Activated CD8-positive, alpha-beta memory T cell treated with anti-CD3 and anti-CD28 coated beads for 36 hours (primary cell): ENCODE data around the gene PPL. TPM values are rescaled to one million over a fixed set of nuclear protein-coding genes. Genes with fewer than 3 reads are reported as not detected.

Source experiments
- CTCF ChIA-PET: fragments of 350-600 bp; sonication (Branson Sonifier 250); formaldehyde crosslinking; loops from one replicate; lab custom pipeline; 2021; ENCODE audit warnings: antibody characterized with exemption; lab: Charles Lee
- POLR2A ChIA-PET: fragments of 350-600 bp; sonication (Branson Sonifier 250); formaldehyde crosslinking; loops from one replicate; lab custom pipeline; 2021; ENCODE audit warnings: antibody characterized with exemption; lab: Charles Lee
- total RNA-seq, 2 experiments: library from RNA; stranded (reverse); gene quantifications; one replicate each; pipeline ENCODE4 v1.2.3, GENCODE V29; 2021

The PPL gene
- total RNA-seq, 2 experiments from 2014 or later = not detected

DNA sequence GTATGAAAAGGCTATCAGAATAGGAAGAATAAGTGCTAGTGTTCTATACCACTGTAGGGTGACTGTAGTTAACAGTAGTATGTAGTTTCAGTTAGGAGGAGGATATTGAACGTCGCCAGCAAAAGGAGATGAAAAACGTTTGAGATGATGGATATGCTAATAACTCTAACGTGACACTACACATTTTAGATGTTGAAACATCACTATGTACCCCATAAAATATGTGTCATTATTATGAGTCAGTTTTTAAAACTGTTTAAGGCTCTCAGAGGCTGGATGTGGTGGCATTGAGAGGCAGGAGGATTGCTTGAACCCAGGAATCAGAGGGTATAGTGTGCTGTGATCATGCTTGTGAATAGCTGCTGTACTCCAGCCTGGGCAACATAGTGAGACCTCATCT lies 57.9 kb downstream of the PPL start:
- CTCF ChIA-PET = interaction anchor here (0.6 kb wide), 1 partner anchor 10 kb away, joined by 6 read pairs; no protein-coding TSS in a partner anchor
- POLR2A ChIA-PET = no interaction called here

DNA sequence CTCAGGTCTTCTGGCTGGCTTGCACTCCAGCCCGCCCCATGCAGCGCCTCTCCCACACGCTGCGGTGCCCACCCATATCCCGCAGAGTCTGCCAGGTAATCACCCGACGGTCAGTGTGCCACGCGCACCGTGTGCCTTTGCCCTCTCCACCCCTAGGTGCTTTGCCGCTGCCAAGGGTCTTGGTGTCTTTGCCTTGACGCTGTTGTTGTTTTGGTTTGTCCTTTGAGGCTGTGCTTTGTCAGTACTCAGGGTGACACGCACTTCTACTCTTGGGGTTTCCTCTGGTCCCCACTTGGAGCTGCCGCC lies 59.6 kb downstream of the PPL start:
- ChIA-PET CTCF (no interaction called here), POLR2A (no interaction called here)

DNA sequence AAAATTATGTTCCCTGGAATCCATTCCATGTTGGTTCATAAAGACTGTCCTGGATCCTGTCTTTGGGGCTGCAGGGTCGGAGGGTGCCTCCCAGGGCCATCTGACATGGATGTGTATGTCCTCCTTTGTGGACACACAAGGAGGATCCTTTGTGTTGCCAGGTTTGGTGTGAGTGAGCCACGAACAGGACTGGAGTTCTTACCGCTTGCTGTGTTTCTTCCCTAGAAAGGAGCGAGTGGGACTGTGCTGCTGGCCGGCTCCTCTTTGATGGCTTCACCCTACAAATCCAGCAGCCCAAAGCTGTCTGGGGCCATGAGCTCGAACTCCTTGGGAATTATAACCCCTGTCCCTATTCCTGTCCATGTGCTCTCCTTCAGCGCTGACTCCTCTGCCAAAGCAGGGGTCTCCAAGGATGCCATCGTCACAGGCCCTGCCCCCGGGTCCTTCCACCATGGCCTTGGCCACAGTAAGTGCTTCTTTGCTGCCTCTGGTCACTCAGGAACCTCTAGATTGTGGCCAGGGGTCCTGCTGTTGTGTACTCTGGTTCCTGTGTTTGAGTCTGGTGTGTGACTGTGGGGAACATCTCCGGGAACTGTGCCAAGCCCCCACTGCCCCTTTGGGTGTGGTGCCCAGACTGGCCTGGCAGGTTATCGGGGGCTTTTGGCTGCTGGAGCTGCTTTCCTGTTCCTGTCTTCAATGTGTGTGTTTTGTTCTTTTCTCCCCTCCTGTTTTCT lies 60.1 kb downstream of the PPL start:
- CTCF ChIA-PET = no interaction called here

DNA sequence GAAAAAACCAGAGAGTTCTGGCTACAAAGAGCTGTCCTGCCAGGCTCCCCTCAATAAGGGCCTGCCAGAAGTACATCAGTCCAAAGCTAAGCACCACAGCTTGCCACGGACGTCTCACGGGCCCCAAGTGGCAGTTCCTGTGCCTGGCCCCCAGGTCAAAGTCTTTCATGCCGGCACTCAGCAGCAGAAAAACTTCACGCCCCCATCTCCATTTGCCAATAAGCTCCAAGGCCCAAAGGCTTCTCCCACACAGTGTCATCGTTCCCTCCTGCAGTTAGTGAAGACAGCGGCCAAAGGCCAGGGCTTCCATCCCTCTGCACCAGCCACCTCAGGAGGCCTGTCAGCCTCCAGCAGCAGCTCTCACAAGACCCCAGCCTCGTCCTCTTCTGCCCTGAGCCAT lies 62.3 kb downstream of the PPL start:
- ChIA-PET CTCF (no interaction called here), POLR2A (no interaction called here)

More for the DNA sequence above, 60.1 kb downstream of the PPL start:
- POLR2A ChIA-PET = no interaction called here

DNA sequence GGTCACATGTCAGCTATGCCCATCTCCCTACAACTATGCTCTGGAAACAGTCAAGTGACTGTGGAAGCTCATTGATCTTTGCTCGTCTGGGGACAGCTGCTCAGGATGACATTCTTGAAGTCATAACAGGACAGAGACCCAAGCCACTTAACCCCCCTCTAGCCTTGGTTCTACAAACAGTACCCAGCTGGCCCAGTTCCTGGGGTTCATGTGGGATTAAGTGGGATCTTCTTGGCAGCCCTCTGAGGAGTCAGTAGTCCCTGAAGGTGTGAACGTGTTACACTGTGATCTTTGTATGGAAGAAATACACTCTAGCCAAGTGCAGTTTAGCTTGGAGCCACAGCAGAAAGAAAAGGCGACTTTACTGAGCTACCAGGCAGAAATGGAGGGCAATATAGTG lies 63.9 kb downstream of the PPL start:
- POLR2A ChIA-PET = no interaction called here
- CTCF ChIA-PET = interaction anchor here (0.6 kb wide), 1 partner anchor 65 kb away, joined by 5 read pairs; no protein-coding TSS in a partner anchor

DNA sequence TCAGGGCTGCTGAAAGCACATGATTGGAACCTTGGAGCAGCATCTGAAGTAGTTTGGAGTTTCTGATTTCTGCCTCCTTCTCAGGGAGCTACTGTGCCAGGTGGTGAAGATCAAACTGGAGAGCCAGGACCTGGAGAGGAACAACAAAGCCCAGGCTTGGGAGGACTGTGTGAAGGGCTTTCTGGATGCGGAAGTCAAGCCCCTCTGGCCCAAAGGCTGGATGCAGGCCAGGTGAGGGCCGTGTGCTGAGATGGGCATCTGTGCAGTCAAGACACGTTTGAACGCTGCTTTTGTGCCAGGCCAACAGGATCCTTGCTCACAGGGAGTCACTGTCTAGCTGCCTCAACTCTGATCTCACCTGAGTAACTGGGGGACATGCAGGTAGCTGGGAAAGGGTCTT lies 65.9 kb downstream of the PPL start:
- CTCF ChIA-PET = no interaction called here
- POLR2A ChIA-PET = no interaction called here

DNA sequence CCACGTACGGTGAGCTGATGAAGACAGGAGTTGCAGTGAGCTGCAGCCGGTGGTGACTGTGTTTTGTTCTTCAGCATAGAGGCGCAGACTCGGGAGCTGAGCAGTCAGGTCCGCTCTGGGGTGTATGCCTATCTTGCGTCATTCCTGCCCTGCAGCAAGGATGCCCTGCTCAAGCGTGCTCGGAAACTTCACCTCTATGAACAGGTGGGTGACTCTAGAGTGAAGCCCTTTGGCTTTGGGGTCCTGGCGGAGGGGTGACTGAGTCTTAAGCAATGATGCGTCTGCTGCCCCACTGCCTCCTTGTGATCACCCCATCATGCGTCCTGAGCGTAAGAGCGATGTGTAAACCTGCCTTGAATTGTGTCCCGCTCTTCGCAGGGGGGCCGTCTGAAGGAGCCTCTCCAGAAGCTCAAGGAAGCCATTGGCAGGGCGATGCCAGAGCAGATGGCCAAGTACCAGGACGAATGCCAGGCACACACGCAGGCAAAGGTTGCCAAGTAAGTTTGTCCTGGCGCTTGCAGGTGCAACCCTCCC lies 66.7 kb downstream of the PPL start:
- CTCF ChIA-PET = no interaction called here
- POLR2A ChIA-PET = no interaction called here

DNA sequence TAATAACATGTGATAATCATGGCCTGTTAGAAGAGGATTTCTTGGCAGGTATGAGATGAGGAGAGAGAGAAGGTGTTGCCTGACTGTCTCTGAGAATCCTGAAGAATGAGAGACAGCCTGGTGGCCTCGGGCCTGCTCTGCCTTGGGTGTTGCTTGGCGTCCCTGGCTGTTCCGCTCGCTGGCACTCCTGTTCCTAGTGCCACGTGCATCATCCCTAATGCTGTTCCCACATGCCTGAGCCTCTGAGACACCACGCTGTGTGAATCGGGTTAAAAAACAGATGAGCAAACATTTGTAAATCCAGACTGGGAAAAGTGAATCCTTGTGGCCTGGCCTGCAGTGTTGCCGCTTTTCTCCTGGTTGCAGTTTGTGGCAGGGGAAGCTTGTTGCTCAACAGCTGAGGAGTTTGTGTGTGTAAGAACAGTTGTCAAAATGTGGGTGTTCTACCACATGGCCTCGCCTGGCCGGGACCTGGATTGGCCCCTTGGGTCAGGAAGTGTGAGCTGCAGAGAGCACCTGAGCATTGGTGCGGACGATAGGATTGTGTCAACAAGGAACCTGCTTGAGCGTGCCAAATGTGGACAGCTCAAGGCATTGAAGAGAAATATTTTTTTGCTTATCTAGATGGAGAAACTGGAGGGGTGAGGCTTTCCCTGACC lies 67.7 kb downstream of the PPL start:
- CTCF ChIA-PET = no interaction called here

DNA sequence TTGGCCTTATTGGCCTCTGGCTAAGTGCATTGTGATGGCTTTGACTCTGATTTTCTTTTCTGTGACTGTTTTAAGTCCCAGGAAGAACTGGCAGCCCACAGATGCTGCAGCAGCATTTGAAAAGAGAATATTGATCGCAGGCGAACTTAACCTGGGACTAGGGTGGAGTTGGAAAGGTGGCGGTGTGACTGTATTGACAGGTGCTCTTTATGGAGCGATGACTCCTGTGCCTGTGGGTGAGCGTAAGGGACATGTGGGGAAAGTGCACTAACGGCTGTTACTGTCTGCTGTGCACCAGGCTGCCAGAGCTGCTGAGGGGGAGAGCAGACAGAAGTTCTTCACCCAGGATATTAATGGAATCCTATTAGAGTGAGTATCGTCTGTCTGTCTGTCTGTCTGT lies 68.4 kb downstream of the PPL start:
- POLR2A ChIA-PET = no interaction called here

More for the DNA sequence above, 67.7 kb downstream of the PPL start:
- POLR2A ChIA-PET = no interaction called here

DNA sequence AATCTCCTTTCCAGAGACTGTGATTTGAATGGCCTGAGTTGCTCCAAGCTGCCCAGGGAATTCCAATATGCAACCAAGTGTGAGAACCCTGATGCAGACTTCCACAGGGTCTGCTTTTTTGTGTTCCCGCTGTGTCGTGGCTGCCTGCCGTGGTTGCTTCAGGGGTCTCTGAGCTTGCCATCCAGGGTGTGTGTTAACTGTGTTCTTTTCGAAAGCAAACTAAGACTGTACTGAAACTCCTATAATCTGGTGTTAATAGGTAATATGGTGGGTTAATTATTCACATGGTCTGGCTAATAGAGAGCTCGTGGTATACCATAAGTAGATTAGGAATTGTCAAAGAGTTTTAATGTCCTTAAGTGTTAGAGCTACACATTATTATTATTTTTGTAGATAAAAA lies 68.9 kb downstream of the PPL start:
- POLR2A ChIA-PET = no interaction called here

More for the DNA sequence above, 68.4 kb downstream of the PPL start:
- CTCF ChIA-PET = no interaction called here

DNA sequence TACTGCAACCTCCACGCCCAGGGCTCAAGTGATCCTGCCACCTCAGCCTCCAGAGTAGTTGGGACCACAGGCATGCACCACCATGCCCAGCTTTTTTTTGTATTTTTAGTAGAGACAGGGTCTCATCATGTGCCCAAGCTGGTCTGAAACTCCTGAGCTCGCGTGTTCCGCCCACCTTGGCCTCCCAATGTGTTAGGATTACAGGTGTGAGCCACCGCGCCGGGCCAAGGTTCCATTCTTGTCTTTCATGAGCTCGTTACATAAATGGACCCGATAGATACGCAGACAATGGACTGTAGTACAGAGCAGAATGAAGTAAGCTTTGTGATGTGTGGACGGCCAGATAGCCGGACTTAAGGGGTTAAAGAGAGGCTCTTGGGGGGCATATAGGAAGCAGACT lies 70.4 kb downstream of the PPL start:
- POLR2A ChIA-PET = no interaction called here
- CTCF ChIA-PET = interaction anchor here (0.9 kb wide), 1 partner anchor 10 kb away, joined by 3 read pairs; no protein-coding TSS in a partner anchor

More for the DNA sequence above, 68.9 kb downstream of the PPL start:
- CTCF ChIA-PET = no interaction called here

DNA sequence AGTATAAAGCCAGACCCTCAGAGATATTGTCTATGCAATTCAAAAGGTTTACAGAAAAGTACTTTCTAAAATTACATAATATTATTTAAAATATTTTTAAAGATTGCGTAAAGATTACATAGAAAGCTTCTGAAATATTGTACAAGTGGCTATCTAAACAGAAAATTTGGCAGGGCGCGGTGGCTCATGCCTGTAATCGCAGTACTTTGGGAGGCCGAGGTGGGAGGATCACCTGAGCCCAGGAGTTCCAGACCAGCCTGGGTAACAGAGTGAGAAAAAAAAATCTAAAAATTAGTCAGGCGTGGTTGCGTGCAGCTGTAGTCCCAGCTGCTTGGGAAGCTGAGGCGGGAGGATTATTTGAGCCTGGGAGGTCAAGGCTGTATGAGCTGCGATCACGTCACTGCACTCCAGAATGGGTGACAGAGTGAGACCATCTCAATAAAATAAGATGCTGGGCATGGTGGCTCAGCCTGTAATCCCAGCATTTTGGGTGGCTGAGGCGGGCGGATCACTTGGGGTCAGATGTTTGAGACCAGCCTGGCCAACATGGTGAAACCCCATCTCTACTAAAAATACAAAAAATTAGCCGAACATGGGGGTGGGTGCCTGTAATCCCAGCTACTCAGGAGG lies 71.6 kb downstream of the PPL start:
- POLR2A ChIA-PET = no interaction called here
- CTCF ChIA-PET = no interaction called here

DNA sequence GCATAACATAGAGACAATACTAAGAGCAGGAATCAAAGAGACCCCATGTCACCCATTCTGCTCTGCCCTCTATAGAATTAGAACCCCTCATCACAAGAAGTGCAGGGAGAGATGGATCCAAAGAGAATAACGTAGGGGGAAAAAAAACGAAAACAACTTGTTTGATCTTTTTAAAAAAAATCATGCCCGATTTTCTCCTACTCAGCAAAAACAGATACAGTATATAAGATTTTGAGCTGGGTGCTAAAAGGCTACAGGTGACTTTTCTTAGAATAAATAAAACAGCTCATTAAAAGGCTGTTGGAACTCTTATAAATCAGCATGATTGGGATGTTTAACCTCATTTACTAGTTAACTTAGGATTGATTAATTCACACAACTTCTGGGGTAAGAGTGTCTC lies 72.2 kb downstream of the PPL start:
- ChIA-PET CTCF (no interaction called here), POLR2A (no interaction called here)

DNA sequence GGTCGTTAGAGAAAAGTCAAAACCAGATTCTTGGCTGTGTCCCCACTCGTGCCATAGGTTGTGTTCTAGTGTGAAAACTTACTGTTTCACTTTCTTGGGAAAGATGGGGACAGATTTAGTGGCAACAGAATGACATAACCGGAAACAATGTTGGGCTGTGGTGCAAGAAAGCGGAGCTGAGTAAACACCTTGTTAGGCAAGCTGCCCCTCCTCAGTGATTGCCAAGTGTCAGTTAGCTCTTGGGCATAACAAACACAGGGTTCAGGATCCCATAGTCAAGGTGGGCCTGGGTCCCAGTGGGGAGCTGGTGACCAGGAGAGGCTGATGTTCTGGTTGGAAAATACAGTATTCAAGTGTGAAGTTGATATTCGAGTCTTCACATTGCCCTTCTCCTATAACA lies 74.3 kb downstream of the PPL start:
- CTCF ChIA-PET = no interaction called here
- POLR2A ChIA-PET = no interaction called here

DNA sequence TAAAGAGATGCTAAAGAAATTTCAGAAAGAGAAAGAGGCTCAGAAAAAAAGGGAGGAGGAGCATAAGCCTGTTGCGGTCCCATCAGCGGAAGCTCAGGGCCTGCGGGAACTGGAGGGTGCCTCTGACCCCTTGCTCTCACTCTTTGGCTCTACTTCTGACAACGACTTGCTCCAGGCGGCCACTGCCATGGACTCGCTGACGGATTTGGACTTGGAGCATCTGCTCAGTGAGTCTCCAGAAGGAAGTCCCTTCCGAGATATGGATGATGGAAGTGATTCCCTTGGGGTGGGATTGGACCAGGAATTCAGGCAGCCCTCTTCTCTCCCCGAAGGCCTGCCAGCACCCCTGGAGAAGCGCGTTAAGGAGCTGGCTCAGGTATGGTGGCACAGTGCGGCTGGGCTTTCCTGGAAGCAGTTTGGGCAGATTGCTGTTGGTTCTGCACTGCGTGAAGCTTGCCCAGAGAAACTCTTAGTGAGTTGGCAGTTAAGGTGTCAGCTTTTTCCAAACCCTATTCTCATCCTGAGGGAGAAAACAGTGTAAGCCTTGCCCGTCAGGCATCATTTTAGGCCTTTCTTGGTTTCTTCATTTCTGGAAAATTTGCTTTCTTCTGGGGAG lies 76.1 kb downstream of the PPL start:
- ChIA-PET POLR2A (no interaction called here), CTCF (no interaction called here)

DNA sequence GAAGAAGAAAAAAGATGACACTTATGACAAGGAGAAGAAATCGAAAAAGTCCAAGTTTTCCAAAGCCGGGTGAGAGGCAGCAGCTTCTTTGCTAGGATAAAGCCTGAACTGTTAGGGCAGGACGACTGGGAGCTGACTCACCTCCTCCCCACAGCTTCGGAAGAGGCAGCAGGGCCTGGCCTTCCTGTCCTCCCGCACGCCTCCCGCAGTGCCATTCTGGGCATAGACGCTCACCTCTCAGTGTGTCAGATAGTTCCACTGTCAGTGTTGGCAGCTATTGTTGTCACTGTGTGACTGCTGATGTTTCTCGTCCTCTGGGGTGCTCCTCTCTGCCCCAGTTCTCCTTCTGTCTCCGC lies 77.1 kb downstream of the PPL start:
- POLR2A ChIA-PET = no interaction called here
- CTCF ChIA-PET = no interaction called here

DNA sequence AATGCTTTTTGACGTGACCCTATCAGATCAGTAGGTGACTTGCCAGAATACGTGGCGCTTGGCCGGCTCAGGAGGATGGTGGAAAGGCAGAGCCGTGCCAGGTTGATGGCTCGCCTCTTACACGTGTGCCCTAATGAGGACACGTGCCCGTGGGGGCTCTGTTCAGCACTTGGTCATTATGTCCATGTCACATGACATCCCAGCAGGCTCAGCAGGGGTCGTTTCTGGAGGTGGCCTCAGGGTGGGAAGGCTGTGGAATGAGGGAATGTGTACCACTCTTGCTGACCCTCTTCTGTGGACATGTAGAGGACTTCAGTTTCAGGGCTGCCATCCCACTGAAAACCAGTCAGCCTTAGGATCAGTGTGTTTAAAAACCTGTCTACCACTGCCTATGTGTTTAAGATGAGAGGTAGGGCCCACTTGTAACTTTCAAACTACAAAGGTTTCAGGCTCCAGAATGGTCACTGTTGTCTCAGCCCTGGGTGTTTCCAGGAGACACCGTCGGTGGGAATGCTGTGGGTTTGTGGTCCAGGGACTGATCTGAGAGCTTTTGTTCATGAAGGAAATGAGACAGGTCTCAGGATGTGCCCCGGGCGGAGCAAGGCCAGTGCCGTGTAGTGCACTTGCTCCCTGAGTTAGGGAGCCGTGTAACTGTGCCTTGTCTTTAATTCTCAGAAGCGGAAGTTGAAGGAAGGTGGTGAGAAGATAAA lies 77.6 kb downstream of the PPL start:
- ChIA-PET CTCF (no interaction called here), POLR2A (no interaction called here)

DNA sequence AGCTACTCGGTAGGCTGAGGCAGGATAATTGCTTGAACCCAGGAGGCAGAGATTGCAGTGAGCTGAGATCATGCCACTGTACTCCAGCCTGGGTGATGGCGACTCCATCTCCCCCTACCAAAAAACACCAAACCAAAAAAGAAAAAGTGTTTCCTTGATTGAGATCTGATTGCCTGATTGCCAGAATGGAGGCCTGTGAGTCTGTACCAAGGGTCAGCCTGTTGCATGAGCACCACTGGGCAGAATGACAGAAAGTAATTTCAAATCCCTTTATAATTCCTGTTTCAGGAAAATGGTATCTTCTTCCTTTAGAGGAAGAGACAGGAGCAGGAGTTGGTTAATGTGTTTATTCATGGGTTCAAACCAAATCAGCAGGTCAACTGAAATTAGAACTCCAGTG lies 81.1 kb downstream of the PPL start:
- ChIA-PET POLR2A (no interaction called here), CTCF (no interaction called here)

DNA sequence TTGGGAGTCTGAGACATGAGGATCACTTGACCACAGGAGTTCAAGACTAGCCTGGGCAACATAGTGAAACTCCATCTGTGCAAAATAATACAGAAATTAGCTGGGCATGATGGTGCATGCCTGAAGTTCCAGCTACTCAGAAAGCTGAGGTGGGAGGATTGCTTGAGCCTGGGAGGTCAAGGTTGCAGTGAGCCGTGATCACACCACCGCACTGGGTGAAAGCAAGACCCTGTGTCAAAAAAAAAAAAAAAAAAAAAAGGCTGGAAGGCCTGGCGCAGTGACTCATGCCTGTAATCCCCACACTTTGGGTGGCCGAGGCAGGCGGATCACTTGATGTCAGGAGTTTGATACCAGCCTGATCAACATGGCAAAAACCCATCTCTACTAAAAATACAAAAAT lies 81.6 kb downstream of the PPL start:
- POLR2A ChIA-PET = no interaction called here
- CTCF ChIA-PET = no interaction called here
